ENCODE data around the gene STOML2. TPM values are rescaled to one million over a fixed set of nuclear protein-coding genes. Genes with fewer than 3 reads are reported as not detected.

STOML2 gene
- total RNA-seq, 1 experiment from 2014 or later: 209 TPM

DNA sequence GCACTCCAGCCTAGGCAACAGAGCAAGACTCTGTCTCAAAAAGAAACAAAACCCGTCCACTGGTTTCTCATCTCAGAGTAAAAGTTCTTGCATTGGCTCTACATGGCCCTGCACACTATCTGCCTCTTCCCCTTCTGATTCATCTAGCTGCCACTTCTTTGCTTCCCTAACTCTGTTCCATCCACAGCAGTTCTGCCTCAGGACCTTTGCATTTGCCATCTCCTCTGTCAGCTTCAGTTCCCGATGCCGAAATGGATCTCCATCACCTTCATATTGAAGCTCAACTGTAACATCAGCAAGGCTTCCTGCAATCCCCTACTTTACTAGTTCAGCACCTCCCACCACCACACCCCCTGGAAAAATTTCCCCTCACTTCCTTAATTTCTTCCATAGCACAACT is 5.4 kb downstream of the STOML2 start:
- Mint-ChIP-seq H3K4me1 (ENCODE audit: insufficient read depth, unreplicated experiment) (peaks cover 21% of the 10 kb centered on the region), H3K27ac (ENCODE audit: low read depth, unreplicated experiment) (no peak overlapping the region), H3K36me3 (ENCODE audit: insufficient read depth, unreplicated experiment) (peaks cover 32% of the 10 kb centered on the region), H3K9me3 (ENCODE audit: unreplicated experiment) (no peaks in the 10 kb centered on the region), H3K27me3 (ENCODE audit: insufficient read depth, unreplicated experiment) (no peaks in the 10 kb centered on the region), H3K4me3 (ENCODE audit: unreplicated experiment) (no peak overlapping the region)
- CTCF ChIA-PET: interaction anchor here (0.7 to 4.3 kb wide), 6 partner anchors 11 to 688 kb away, joined by 3 to 29 read pairs (median 6); no protein-coding TSS in a partner anchor
- intact Hi-C loops (cut with micrococcal nuclease): loop anchor here (2.0 kb wide), 2 partner anchors 13 to 25 kb away; partner anchors contain the start of gene VCP
- TF ChIP-seq, protein P1, sequence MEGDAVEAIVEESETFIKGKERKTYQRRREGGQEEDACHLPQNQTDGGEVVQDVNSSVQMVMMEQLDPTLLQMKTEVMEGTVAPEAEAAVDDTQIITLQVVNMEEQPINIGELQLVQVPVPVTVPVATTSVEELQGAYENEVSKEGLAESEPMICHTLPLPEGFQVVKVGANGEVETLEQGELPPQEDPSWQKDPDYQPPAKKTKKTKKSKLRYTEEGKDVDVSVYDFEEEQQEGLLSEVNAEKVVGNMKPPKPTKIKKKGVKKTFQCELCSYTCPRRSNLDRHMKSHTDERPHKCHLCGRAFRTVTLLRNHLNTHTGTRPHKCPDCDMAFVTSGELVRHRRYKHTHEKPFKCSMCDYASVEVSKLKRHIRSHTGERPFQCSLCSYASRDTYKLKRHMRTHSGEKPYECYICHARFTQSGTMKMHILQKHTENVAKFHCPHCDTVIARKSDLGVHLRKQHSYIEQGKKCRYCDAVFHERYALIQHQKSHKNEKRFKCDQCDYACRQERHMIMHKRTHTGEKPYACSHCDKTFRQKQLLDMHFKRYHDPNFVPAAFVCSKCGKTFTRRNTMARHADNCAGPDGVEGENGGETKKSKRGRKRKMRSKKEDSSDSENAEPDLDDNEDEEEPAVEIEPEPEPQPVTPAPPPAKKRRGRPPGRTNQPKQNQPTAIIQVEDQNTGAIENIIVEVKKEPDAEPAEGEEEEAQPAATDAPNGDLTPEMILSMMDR (IDR thresholded peaks at IDR 0.05; ENCODE audit: unreplicated experiment): no peak
- POLR2A ChIA-PET: interaction anchor here (1.1 to 7.0 kb wide), 4 partner anchors 18 to 451 kb away, joined by 3 to 85 read pairs (median 26); partner anchors contain the start of genes FANCG, GALT and VCP
- BruUV-seq (replicated peaks): no TSS peak
- no peak for DNase-seq (ENCODE audit: unreplicated experiment)

DNA sequence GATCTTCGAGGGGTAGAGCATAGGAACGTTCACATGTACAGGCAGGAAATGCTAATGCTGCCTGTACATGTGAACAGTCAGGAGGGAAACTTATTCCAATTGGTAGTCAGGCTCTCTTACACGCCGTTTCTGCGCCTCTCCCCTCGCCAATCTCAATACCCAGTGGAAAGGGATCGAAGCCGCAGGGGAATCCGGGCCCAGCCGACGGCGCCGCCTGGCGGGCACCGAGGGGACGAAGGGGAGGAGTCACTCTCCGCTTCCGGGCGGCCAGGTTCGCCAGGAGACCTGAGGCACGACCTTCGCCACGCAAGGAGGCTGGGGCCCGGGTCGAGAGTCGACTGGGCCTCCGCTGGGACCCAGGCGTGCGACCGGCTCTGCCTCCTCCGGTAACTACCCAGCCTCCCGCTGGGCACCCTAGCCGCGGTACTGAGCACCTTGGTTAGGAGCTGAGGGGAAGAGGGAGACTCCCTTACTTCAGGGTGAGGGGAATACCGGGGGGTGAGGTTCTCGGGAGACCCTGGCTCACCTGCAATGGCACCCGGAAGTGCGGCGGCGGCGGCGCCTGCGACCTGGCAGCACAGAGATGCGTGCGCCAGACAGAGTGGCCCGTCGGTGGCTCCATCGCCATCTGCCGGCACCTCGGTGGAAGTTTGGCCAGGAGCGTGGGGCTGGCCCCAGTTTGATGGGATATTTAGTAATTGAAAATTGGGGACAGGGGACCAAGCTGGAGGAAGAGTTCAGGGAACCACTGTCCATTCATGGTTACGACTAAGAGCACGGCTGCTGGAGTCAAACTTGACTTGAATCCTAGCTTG is 6.7 kb downstream of the STOML2 start, which contains the start of gene PIGO:
PIGO (minus strand) TSS at position 557 of the 815 bp plus-strand sequence. CDS start 1,026 bp downstream, outside the sequence.
- Mint-ChIP-seq H3K9me3 (ENCODE audit: unreplicated experiment) (no peaks in the 10 kb centered on the region), H3K4me3 (ENCODE audit: unreplicated experiment) (peak within 1 kb of the TSS; percentile 85), H3K4me1 (ENCODE audit: insufficient read depth, unreplicated experiment) (peaks cover 15% of the 10 kb centered on the region), H3K27ac (ENCODE audit: low read depth, unreplicated experiment) (peak within 1 kb of the TSS; percentile 95), H3K36me3 (ENCODE audit: insufficient read depth, unreplicated experiment) (peaks cover 32% of the 10 kb centered on the region), H3K27me3 (ENCODE audit: insufficient read depth, unreplicated experiment) (no peaks in the 10 kb centered on the region)
- ChIA-PET POLR2A (interaction anchor here (0.6 to 7.0 kb wide), 12 partner anchors 9 to 810 kb away, joined by 3 to 85 read pairs (median 3); partner anchors contain the start of genes ATOSB, FANCG, GALT and HRCT1), CTCF (interaction anchor here (0.6 to 4.3 kb wide), 30 partner anchors 9 to 1918 kb away, joined by 3 to 29 read pairs (median 3); partner anchors contain the start of genes FANCG and VCP)
- TF ChIP-seq, protein P1 (IDR thresholded peaks at IDR 0.05; ENCODE audit: unreplicated experiment): peak; percentile 49
- peak; percentile 85 for DNase-seq (ENCODE audit: unreplicated experiment)
- TSS peak; percentile 69 for BruUV-seq (replicated peaks)
- intact Hi-C loops (cut with micrococcal nuclease): loop anchor here (1.0 to 2.0 kb wide), 6 partner anchors 15 to 381 kb away; partner anchors contain the start of gene VCP

DNA sequence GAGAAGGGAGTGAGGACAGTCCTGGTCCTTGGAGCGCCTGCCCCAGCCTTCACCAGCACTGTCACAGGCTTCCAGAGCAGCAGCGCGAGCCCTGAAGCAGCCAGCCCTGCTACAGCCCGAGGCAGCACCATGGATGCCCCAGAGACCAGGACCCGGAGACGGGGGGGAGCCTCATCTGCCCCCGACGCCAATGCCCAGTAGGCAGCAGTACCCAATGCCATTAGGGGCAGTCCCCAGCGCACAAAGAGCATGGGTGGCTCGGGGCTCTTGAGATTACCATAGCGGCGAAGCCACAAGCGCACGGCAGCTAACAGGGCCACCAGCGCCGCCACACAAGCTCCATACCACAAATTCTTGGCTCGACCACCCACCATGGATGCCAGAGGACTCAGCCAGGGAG is 11.4 kb downstream of the STOML2 start:
- intact Hi-C loops (cut with micrococcal nuclease): no loop called here
- Mint-ChIP-seq H3K27me3 (ENCODE audit: insufficient read depth, unreplicated experiment) (no peaks in the 10 kb centered on the region), H3K9me3 (ENCODE audit: unreplicated experiment) (no peaks in the 10 kb centered on the region), H3K4me1 (ENCODE audit: insufficient read depth, unreplicated experiment) (peaks cover 11% of the 10 kb centered on the region), H3K27ac (ENCODE audit: low read depth, unreplicated experiment) (no peak overlapping the region), H3K36me3 (ENCODE audit: insufficient read depth, unreplicated experiment) (peaks cover 26% of the 10 kb centered on the region), H3K4me3 (ENCODE audit: unreplicated experiment) (no peak overlapping the region)
- TF ChIP-seq, protein P1 (IDR thresholded peaks at IDR 0.05; ENCODE audit: unreplicated experiment): no peak
- BruUV-seq (replicated peaks): no TSS peak
- ChIA-PET CTCF (interaction anchor here (0.5 to 2.9 kb wide), 3 partner anchors 192 to 425 kb away, joined by 3 to 16 read pairs (median 3); no protein-coding TSS in a partner anchor), POLR2A (interaction anchor here (1.2 to 7.0 kb wide), 3 partner anchors 11 to 19 kb away, joined by 4 to 85 read pairs (median 11); partner anchors contain the start of genes FANCG, STOML2 and VCP)
- DNase-seq (ENCODE audit: unreplicated experiment): no peak

DNA sequence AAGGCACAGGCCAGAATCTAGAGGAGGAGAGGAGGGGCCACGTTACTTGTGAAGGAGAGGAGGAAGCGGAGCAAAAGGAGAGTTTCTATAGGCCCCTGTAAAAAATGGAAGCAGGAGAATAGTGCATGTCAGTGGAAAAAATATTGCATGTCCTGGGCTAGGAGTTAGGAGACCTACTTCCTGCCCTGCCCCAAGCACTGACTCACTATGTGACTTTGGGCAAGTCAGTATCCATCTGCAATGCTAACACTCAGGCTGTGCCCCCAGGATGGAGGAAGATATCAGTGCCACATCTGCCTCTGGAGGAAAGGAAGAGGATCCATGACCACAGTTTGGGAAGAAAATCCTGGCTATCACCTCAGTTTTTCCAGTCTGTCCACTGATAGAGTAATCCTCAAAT is 13.5 kb downstream of the STOML2 start:
- BruUV-seq (replicated peaks): no TSS peak
- ChIA-PET CTCF (interaction anchor here (0.6 to 0.7 kb wide), 2 partner anchors 9 to 190 kb away, joined by 3 to 4 read pairs; no protein-coding TSS in a partner anchor), POLR2A (no interaction called here)
- intact Hi-C loops (cut with micrococcal nuclease): no loop called here
- TF ChIP-seq, protein P1 (IDR thresholded peaks at IDR 0.05; ENCODE audit: unreplicated experiment): no peak
- Mint-ChIP-seq H3K36me3 (ENCODE audit: insufficient read depth, unreplicated experiment) (peaks cover 22% of the 10 kb centered on the region), H3K27ac (ENCODE audit: low read depth, unreplicated experiment) (no peak overlapping the region), H3K9me3 (ENCODE audit: unreplicated experiment) (no peaks in the 10 kb centered on the region), H3K4me3 (ENCODE audit: unreplicated experiment) (no peak overlapping the region), H3K4me1 (ENCODE audit: insufficient read depth, unreplicated experiment) (peaks cover 4% of the 10 kb centered on the region), H3K27me3 (ENCODE audit: insufficient read depth, unreplicated experiment) (no peaks in the 10 kb centered on the region)
- no peak for DNase-seq (ENCODE audit: unreplicated experiment)
